IPS-18c (cell line): ENCODE results near the gene RAD51B.

Source experiments
- H3K4me3 ChIP-seq: 2 replicates; pipeline ENCODE4 v1.7.0; 2013; ENCODE audit warnings: low read depth, mild to moderate bottlenecking, low read length, moderate library complexity; ENCODE audit not compliant: insufficient read depth
- H3K9me3 ChIP-seq: one replicate; pipeline ENCODE4 v1.6.1; 2013; ENCODE audit warnings: mild to moderate bottlenecking, low read length, moderate library complexity; ENCODE audit not compliant: control insufficient read depth, insufficient read depth

Gene RAD51B

GRCh38 chr14:68683326-68683725 lies 863.7 kb downstream of the RAD51B start:
- no peak overlapping the region for H3K4me3 ChIP-seq
- no peaks in the 10 kb centered on the region for H3K9me3 ChIP-seq

- no peak overlapping the region for H3K4me3 ChIP-seq
- H3K9me3 ChIP-seq, result no peaks in the 10 kb centered on the region
These were observed 865.2 kb downstream of the RAD51B start for GRCh38 chr14:68684466-68685418.

DNA sequence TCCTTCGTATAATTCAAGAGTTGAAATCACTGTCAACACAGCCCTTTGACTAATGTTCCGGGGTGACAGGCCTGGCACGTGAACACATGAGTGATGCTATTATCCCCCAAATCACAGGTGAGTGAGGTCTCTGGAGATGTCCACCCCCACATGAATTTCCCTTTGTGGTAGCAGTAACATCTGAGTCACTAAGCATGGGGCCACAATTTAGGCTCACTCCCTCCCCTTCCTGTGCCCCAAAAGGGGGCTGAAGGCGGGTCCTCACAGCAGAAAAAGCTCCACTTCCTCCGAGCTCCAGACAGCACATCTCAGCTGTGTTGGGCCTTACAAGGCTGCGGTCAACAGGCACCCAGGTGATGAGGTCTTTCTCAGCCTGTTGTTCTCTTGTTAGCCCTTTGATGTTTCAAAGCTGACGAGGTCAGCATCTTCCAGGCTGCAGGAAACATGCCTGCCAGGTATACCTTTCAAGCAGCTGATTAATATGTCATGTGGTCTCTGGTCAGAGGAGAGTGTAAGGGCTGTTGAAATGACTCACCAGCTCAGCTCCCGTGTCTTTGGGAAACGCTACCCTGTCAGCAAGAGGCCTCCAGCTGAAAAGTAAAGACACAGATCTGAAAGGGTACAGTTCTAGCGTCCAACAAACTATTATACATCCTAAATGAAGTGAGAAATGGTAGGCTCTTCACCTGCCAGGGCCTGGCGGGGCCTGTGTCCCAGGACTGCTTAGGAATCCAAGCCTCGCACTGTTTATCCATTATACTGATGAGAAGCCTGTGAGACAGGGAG lies 866.0 kb downstream of the RAD51B start:
- Histone ChIP-seq H3K9me3 (no peaks in the 10 kb centered on the region), H3K4me3 (no peak overlapping the region)

DNA sequence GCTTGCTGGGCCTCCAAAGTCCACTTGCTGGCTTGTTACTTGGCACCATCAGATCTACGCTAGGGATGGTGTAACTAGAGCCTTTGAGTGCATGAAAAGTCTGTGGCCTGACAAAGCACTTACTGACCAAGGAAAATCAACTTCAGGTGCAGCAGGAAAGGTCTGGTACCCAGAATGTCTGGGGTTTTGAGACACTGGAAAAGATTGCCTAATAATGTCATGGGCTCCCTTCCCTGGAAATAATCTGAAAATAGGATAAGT lies 866.6 kb downstream of the RAD51B start:
- Histone ChIP-seq H3K4me3 (no peak overlapping the region), H3K9me3 (no peaks in the 10 kb centered on the region)

GRCh38 chr14:68686724-68687123 lies 867.1 kb downstream of the RAD51B start:
- H3K4me3 ChIP-seq, result no peak overlapping the region

GRCh38 chr14:68687746-68688145 lies 868.2 kb downstream of the RAD51B start:
- Histone ChIP-seq H3K9me3 (no peaks in the 10 kb centered on the region), H3K4me3 (no peak overlapping the region)

More at GRCh38 chr14:68686724-68687123, 867.1 kb downstream of the RAD51B start:
- no peaks in the 10 kb centered on the region for H3K9me3 ChIP-seq

GRCh38 chr14:68688872-68689371 lies 869.3 kb downstream of the RAD51B start:
- no peak overlapping the region for H3K4me3 ChIP-seq

DNA sequence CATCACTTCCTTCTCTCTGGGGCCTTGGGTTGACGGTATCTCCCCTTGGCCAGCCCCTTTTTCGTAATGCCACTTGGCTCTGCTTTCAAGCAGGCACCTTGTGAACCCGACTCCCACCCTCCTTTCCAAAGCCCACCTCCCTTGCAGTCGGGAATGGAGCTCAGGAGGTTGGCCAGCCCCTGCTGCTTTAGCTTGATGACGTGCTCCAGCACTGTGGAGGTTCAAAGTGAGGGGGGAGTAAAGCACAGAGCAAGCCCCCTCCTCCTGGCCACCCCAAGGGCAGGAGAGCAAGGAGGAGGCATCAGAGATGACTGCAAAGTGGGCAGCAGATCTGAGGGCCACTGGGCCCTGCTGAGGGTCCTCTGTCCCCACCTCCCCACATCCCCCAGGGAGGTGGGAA lies 869.9 kb downstream of the RAD51B start:
- H3K9me3 ChIP-seq, result no peaks in the 10 kb centered on the region
- no peak overlapping the region for H3K4me3 ChIP-seq

More at GRCh38 chr14:68688872-68689371, 869.3 kb downstream of the RAD51B start:
- no peaks in the 10 kb centered on the region for H3K9me3 ChIP-seq

DNA sequence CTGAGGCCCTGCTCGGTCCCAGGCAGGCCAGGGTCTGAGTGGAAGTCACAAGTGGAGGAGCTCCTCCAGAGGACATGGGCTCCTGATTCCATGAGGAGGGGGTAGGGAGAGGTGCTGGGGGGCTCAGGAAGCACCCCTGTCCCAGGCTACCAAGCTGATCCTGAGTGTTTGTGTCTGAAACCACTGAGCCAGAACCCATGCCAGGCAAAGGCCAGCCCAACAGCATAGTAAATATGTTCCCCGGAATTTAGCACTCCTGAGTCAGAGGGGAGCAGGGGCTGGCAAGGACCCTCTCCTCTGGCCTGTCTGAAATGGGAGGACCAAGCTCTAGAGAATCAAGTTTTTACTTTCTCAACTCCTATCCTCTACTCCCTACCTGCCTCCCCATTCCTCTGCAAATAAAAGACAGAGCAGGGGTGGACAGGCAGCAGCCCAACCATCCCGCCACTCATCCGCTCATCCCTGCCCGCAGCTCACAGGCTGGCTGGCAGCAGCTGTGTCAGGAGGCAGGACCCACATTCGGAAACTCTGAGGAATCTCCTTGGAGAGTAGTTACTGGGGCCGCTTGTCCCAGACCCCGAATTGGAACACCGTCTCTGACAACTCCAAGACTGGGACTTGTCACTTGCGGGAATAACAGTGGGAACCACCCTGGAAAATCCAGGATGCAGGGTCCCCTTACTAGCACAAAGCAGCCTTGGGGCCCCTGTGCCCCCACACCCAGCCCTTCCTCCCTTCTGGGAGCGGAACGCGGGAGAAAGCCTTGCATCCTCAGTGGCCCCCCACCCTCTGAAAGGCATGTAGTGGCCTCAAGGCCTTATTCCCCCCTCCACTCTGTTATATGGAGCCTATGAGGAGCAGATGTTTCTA lies 870.7 kb downstream of the RAD51B start:
- Histone ChIP-seq H3K9me3 (no peaks in the 10 kb centered on the region), H3K4me3 (no peak overlapping the region)

DNA sequence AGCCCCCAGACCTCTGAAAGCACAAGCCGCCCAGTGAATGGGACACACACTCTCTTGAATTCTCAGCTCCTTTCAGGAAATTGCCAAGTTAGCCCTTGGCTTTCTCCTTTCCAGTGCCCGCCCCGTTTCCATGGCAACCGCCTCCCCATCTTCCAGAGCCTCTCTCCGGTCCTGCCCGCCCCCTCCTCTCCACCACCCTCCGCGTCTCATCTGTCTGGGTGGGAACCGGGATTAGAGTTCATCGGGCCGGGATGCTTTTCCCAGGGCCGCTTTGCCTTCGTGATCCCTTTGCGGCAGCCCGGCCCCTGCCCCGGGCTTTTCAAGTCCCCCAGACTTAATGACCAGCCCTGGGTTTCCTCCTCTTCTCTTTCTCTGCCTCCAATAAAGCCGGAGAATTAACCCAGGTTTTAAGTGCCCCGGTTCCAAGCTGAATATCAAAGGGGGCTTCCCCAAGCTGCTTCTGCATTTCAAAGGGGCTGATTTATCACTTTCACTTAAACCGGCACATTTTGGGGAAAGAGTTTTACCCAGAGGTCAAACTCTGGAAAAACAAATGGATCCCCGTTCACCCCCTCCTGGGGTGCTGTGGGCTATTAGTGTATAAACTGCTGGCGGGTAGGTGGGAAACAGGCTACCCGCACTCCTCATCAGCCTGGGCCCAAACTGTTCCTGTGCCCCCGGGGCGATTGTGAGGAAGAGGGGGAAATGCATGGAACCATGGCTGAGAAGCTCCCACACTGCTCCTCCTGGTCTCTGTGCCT lies 871.6 kb downstream of the RAD51B start:
- peak overlapping the region; percentile 28; the same call in 1 of the 2 replicates for H3K4me3 ChIP-seq
- H3K9me3 ChIP-seq, result no peaks in the 10 kb centered on the region

DNA sequence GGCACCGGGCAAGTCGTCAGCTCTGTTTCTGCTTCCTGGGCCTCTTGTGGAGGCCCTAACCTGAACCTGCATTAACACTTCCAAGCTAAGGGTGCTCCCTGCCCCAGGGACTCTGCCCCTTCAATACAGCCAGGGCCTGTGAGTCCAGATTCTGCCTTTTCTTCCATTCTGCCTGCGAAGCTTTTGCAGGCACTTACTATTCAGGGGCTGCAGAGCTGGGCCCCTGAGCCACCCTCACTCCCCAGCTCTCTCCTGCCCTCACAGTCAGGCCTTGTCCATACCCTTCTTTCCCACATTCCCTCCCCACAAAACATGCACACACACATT lies 872.2 kb downstream of the RAD51B start:
- Histone ChIP-seq H3K4me3 (no peak overlapping the region), H3K9me3 (no peaks in the 10 kb centered on the region)

DNA sequence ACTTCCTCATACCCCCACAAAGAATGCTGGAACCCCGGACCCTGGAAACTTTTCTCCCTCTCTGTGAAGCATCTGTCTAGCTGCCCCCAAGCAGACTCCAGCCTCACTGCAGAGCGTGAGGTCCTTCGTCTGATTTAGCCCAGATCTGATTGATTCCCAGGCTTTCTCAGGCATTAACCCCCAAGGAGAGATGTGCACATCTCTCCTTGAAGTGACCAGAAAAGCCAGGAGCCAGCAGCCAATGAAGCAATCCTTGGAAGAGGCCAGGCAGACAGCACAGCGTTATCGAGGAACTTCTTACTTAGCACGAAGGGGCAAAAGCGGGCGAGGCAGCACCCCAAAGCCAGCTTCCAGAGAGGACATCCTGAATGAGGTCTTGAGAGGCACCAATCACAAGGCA lies 872.6 kb downstream of the RAD51B start:
- H3K4me3 ChIP-seq, result no peak overlapping the region
- no peaks in the 10 kb centered on the region for H3K9me3 ChIP-seq

DNA sequence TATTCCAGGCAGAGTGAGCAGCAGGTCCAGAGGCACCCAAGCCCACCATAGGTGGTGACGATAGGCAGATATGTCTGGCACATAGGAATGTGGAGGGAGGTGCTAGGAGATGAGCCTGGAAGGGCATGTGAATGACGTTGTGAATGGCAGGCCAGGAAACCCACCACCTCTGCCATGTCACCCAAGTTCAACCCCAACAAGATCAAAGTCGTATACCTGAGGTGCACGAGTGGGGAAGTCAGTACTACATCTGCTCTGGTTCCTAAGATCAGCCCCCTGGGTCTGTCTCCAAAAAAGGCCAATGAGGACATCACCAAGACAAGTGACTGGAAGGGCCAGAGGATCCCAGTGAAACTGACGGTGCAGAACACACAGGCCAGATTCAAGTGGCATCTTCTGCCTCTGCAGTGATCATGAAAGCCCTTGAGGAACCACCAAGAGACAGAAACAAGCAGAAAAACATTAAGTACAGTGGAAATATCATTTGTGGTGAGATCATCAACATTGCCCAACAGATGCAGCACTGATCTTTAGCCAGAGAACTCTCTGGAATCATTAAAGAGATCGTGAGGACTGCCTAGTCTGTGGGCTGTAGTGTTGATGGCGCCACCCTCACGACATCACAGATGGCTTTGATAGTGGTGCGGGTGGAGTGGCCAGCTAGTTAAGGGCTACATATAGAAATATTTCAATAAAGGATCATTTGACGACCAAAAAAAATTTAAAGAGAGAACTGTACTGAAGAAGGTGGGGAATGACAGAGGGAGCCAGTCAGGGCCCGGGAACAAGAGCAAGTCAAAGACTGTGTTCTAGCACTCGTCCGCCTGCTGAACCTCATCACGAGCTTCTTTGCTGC lies 873.6 kb downstream of the RAD51B start:
- Histone ChIP-seq H3K9me3 (no peaks in the 10 kb centered on the region), H3K4me3 (no peak overlapping the region)

GRCh38 chr14:68693926-68694325 lies 874.3 kb downstream of the RAD51B start:
- Histone ChIP-seq H3K9me3 (no peaks in the 10 kb centered on the region), H3K4me3 (no peak overlapping the region)

- H3K4me3 ChIP-seq, result no peak overlapping the region
- no peaks in the 10 kb centered on the region for H3K9me3 ChIP-seq
These were observed 875.1 kb downstream of the RAD51B start for GRCh38 chr14:68694516-68695235.
